ENCODE measurements around the gene SLC13A3.

Gene SLC13A3

DNA sequence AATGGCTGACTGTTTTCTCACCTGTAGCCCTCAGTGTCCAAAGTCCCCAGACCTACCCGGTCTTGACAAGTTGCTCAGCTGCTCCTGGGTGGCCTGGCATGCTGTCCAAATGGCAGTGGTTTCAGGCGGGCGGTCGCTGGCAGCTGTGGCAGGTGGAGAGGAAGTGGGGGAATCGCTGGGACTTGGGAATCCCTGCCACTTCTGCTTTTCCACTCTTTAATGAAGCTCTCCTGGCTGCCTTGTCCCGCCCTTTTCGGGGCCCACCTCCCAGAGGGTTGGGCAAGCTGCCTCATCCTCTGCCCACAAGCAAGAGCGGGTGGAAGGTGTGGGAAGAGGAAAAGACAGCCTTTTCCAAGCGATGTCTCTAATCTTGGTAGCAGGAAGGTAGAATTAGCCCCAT lies 100.8 kb downstream of the SLC13A3 start, which contains the start of gene OCSTAMP:
OCSTAMP (minus strand) TSS at position 194 of the 400 bp plus-strand sequence; CDS start at position 100, 94 bp downstream.
- no peak within 1 kb of the TSS for H3K4me3 ChIP-seq (replicated peaks; ENCODE audit: low read depth, low read length)
- DNase-seq (ENCODE audit: low read depth): no peak
- TF ChIP-seq CTCF (IDR thresholded peaks at IDR 0.05; ENCODE audit: low read length, missing control alignments): no peak

DNA sequence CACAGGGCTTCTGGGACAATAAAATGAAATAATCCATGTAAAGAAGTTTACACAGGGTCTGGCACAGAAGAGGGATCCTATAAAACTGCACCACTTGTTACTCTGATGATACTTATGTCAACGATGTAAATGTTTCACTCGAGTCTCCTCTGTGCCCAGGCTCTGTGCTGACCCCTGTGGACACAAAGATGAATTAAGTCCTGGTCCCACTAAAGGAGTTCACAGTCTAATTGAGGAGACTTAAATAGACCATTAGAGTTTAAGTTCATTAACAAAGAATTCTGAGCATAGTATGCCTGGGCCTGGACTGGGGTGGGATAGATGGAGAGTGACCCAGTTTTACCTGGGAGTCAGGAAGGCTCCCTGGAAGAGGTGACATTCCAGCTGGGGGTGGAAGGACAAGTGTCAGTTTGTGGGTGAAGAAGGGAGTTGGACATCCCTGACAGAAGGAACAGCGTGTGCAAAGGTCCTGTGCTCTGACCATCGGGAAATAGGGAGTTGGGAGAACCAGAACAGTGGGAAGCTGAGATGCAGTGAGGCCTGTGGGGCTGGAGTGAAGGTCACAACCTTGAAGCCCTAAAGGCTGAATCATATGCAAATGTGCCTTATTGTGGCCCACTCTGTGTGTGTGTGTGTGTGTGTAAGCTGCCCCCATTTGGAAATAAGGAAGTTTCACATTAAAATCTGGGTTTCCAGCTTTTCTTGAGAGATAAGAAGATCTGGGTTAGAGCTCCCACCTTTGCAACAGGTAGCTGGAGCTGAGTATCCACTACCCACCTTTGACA lies 101.9 kb downstream of the SLC13A3 start:
- no peak for TF ChIP-seq CTCF (IDR thresholded peaks at IDR 0.05; ENCODE audit: low read length, missing control alignments)
- H3K4me3 ChIP-seq (replicated peaks; ENCODE audit: low read depth, low read length): no peak overlapping the region
- DNase-seq (ENCODE audit: low read depth): no peak

DNA sequence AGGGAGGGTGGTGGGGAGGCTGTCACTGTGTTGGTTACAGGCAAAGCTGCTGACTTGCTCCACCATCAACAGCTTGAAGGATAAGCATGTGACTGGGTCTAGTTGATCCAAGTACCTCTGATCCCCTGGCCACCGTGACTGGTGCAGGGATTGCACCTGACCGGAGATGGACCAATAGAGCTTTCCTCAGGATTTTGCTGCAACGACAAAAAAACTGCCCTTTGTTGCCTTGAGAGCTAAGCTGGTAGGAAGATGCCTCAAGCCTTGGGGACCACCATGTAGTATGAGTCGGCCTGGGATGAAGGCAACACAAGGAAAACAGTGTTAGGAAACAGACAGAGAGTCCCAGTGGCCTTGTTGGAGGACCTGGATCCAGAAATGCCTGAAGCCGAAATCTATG lies 102.6 kb downstream of the SLC13A3 start:
- no peak for DNase-seq (ENCODE audit: low read depth)

GRCh38 chr20:46547995-46548394 lies 103.3 kb downstream of the SLC13A3 start:
- DNase-seq (ENCODE audit: low read depth): no peak
- TF ChIP-seq CTCF (IDR thresholded peaks at IDR 0.05; ENCODE audit: low read length, missing control alignments): no peak
- H3K4me3 ChIP-seq (replicated peaks; ENCODE audit: low read depth, low read length): no peak overlapping the region

More for the DNA sequence above, 102.6 kb downstream of the SLC13A3 start:
- H3K4me3 ChIP-seq (replicated peaks; ENCODE audit: low read depth, low read length): no peak overlapping the region
- no peak for TF ChIP-seq CTCF (IDR thresholded peaks at IDR 0.05; ENCODE audit: low read length, missing control alignments)

- no peak for TF ChIP-seq CTCF (IDR thresholded peaks at IDR 0.05; ENCODE audit: low read length, missing control alignments)
- H3K4me3 ChIP-seq (replicated peaks; ENCODE audit: low read depth, low read length): no peak overlapping the region
Measured at GRCh38 chr20:46546936-46547335, 104.3 kb downstream of the SLC13A3 start.

GRCh38 chr20:46546298-46546697 lies 105.0 kb downstream of the SLC13A3 start:
- DNase-seq (ENCODE audit: low read depth): no peak
- no peak overlapping the region for H3K4me3 ChIP-seq (replicated peaks; ENCODE audit: low read depth, low read length)
- no peak for TF ChIP-seq CTCF (IDR thresholded peaks at IDR 0.05; ENCODE audit: low read length, missing control alignments)

More at GRCh38 chr20:46546936-46547335, 104.3 kb downstream of the SLC13A3 start:
- no peak for DNase-seq (ENCODE audit: low read depth)

DNA sequence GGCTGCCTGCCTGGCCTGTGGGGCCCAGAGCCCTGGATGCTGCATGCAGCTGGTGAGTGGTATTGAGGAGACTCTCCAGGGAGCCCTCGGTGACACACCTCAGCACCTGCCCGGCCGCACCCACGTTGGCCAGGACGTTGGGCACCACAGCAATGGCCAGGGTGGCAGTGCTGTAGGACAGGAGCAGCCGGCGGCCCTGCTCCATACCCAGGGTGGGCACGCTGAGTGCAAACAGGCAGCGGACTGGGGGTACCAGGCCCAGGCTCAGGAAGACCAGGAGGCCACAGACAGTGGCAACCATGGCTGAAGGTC lies 105.5 kb downstream of the SLC13A3 start:
- DNase-seq (ENCODE audit: low read depth): no peak
- no peak for TF ChIP-seq CTCF (IDR thresholded peaks at IDR 0.05; ENCODE audit: low read length, missing control alignments)

More for the DNA sequence above, 105.5 kb downstream of the SLC13A3 start:
- H3K4me3 ChIP-seq (replicated peaks; ENCODE audit: low read depth, low read length): no peak overlapping the region

All from fibroblast of pulmonary artery (primary cell).